MM.1S (cell line): ENCODE data around the gene RECQL5.
A peak's percentile ranks its signal among the peaks of the same experiment; 100 is the strongest.

ENCODE experiments used
- DNase-seq: peaks from one replicate; pipeline ENCODE4 v3.0.0-alpha.2; 2015
- H2AFZ ChIP-seq: fragments of 300-600 bp; sonication (generic); 2 replicates; pipeline ENCODE4 v1.6.0; 2016; ENCODE audit warnings: antibody characterized with exemption, low read length
- H3F3A ChIP-seq: fragments of 300-600 bp; sonication (generic); 2 replicates; pipeline ENCODE4 v1.6.1; 2016; ENCODE audit warnings: mild to moderate bottlenecking, antibody characterized with exemption, low read length, moderate library complexity, mixed read lengths; ENCODE audit not compliant: insufficient read depth
- H3K27ac ChIP-seq: fragments of 300-600 bp; sonication (generic); 2 replicates; pipeline ENCODE4 v1.5.1; 2016; ENCODE audit warnings: mild to moderate bottlenecking, low read length
- H3K27me3 ChIP-seq: fragments of 300-600 bp; sonication (generic); replicated peaks from 2 replicates; pipeline ENCODE4 v1.6.0; 2016; ENCODE audit warnings: low read length; ENCODE audit not compliant: insufficient read depth
- H3K36me3 ChIP-seq: fragments of 300-600 bp; sonication (generic); replicated peaks from 2 replicates; pipeline ENCODE4 v1.6.1; 2016; ENCODE audit warnings: mild to moderate bottlenecking, low read length, mixed read lengths; ENCODE audit not compliant: insufficient read depth
- H3K4me1 ChIP-seq: fragments of 300-600 bp; sonication (generic); 2 replicates; pipeline ENCODE4 v1.6.1; 2016; ENCODE audit warnings: low read length, mixed read lengths
- H3K4me2 ChIP-seq: fragments of 300-600 bp; sonication (generic); 2 replicates; pipeline ENCODE4 v1.6.0; 2016; ENCODE audit warnings: low read depth, low read length
- H3K4me3 ChIP-seq: fragments of 300-600 bp; sonication (generic); 2 replicates; pipeline ENCODE4 v1.5.1; 2016; ENCODE audit warnings: low read length, mixed read lengths
- H3K79me2 ChIP-seq: fragments of 300-600 bp; sonication (generic); 2 replicates; pipeline ENCODE4 v1.6.1; 2016; ENCODE audit warnings: mixed run types, low read length, mixed read lengths
- H3K9ac ChIP-seq: fragments of 300-600 bp; sonication (generic); 2 replicates; pipeline ENCODE4 v1.6.1; 2016; ENCODE audit warnings: low read length, mixed read lengths
- H3K9me2 ChIP-seq: fragments of 300-600 bp; sonication (generic); replicated peaks from 2 replicates; pipeline ENCODE4 v1.6.1; 2016; ENCODE audit warnings: mild to moderate bottlenecking, low read length, mixed read lengths; ENCODE audit not compliant: insufficient read depth
- H3K9me3 ChIP-seq: fragments of 300-600 bp; sonication (generic); replicated peaks from 2 replicates; pipeline ENCODE4 v1.6.1; 2016; ENCODE audit warnings: mild to moderate bottlenecking, low read length, mixed read lengths; ENCODE audit not compliant: insufficient read depth
- H4K20me1 ChIP-seq: fragments of 300-600 bp; sonication (generic); 2 replicates; pipeline ENCODE4 v1.6.1; 2016; ENCODE audit warnings: mild to moderate bottlenecking, low read length, moderate library complexity, mixed read lengths; ENCODE audit not compliant: insufficient read depth
- CTCF ChIP-seq: fragments of 300-600 bp; sonication (generic); IDR thresholded peaks from 2 replicates; pipeline ENCODE4 v1.5.1; 2016; ENCODE audit warnings: antibody characterized with exemption, low read length, mixed read lengths
- EZH2 ChIP-seq: fragments of 300-600 bp; sonication (generic); optimal IDR thresholded peaks from 2 replicates; pipeline ENCODE3; 2017; ENCODE audit warnings: low read depth, mild to moderate bottlenecking, antibody characterized with exemption, low read length, mixed read lengths
- EZH2phosphoT487 ChIP-seq: fragments of 300-600 bp; sonication (generic); IDR thresholded peaks from 2 replicates; pipeline ENCODE4 v1.6.1; 2018; ENCODE audit warnings: antibody characterized with exemption, low read length

Gene RECQL5

GRCh38 chr17:75634376-75634740 is 32.6 kb downstream of the RECQL5 start:
- Histone ChIP-seq H3K36me3 (no peaks in the 10 kb centered on the region), H3K9me3 (no peaks in the 10 kb centered on the region), H3K4me2 (peak overlapping the region; percentile 43; the same call in 1 of the 2 replicates), H3K4me3 (no peak overlapping the region), H3K4me1 (peaks cover 13% of the 10 kb centered on the region), H3K27me3 (no peaks in the 10 kb centered on the region), H3K9ac (peak overlapping the region; percentile 49; the same call in 1 of the 2 replicates), H2AFZ (no peak overlapping the region), H4K20me1 (no peaks in the 10 kb centered on the region), H3F3A (no peaks in the 10 kb centered on the region), H3K79me2 (no peaks in the 10 kb centered on the region), H3K27ac (peak overlapping the region; percentile 62; the same call in 1 of the 2 replicates), H3K9me2 (no peaks in the 10 kb centered on the region)
- no peak for DNase-seq
- TF ChIP-seq EZH2, result no peak

GRCh38 chr17:75633486-75634375 is 33.2 kb downstream of the RECQL5 start:
- peak; percentile 72 for DNase-seq
- Histone ChIP-seq H3K79me2 (no peaks in the 10 kb centered on the region), H3K4me3 (no peak overlapping the region), H4K20me1 (no peaks in the 10 kb centered on the region), H3K9me2 (no peaks in the 10 kb centered on the region), H3K9ac (peak overlapping the region; percentile 49), H3K27ac (peak overlapping the region; percentile 62; the same call in 1 of the 2 replicates), H2AFZ (peak overlapping the region; percentile 59), H3K9me3 (no peaks in the 10 kb centered on the region), H3K27me3 (no peaks in the 10 kb centered on the region), H3K4me2 (peak overlapping the region; percentile 43; the same call in 1 of the 2 replicates), H3K4me1 (peaks cover 13% of the 10 kb centered on the region), H3K36me3 (no peaks in the 10 kb centered on the region), H3F3A (no peaks in the 10 kb centered on the region)
- TF ChIP-seq EZH2, result no peak
- TF ChIP-seq CTCF, result peak; percentile 56

GRCh38 chr17:75632863-75633485 is 34.0 kb downstream of the RECQL5 start, which contains the start of gene SMIM5:
TSS of gene SMIM5 (plus strand) at chr17:75633434. CDS start at chr17:75640202, 6,768 bp downstream.
- DNase-seq, result peak; percentile 66
- H3K9me2 ChIP-seq, result no peaks in the 10 kb centered on the region
- TF ChIP-seq EZH2phosphoT487 (no peak), CTCF (peak; percentile 94)
- H3K36me3 ChIP-seq, result no peaks in the 10 kb centered on the region
- no peaks in the 10 kb centered on the region for H4K20me1 ChIP-seq
- H3K9ac ChIP-seq, result peak within 1 kb of the TSS; percentile 49
- peaks cover 13% of the 10 kb centered on the region for H3K4me1 ChIP-seq
- H2AFZ ChIP-seq, result peak within 1 kb of the TSS; percentile 59
- H3K27ac ChIP-seq, result peak within 1 kb of the TSS; percentile 62; the same call in 1 of the 2 replicates
- H3K9me3 ChIP-seq, result no peaks in the 10 kb centered on the region
- no peaks in the 10 kb centered on the region for H3F3A ChIP-seq
- H3K27me3 ChIP-seq, result no peaks in the 10 kb centered on the region
- H3K79me2 ChIP-seq, result no peaks in the 10 kb centered on the region
- H3K4me2 ChIP-seq, result peak within 1 kb of the TSS; percentile 60; the same call in 1 of the 2 replicates
- H3K4me3 ChIP-seq, result no peak within 1 kb of the TSS
